ENCODE results near the gene BABAM2.

BABAM2 gene

GRCh38 chr2:28135324-28135723 is 244.8 kb downstream of the BABAM2 start:
- DNase-seq: no peak

GRCh38 chr2:28135799-28136198 is 245.3 kb downstream of the BABAM2 start:
- no peak for DNase-seq

- DNase-seq: no peak
Measured at GRCh38 chr2:28136556-28136955, 246.0 kb downstream of the BABAM2 start.

GRCh38 chr2:28137221-28137620 is 246.7 kb downstream of the BABAM2 start:
- no peak for DNase-seq

GRCh38 chr2:28142386-28142785 is 251.9 kb downstream of the BABAM2 start:
- DNase-seq: no peak

- DNase-seq: no peak
Measured at GRCh38 chr2:28148000-28148399, 257.5 kb downstream of the BABAM2 start.

- DNase-seq: no peak
Measured at GRCh38 chr2:28148566-28148965, 258.0 kb downstream of the BABAM2 start.

- DNase-seq: no peak
Measured at GRCh38 chr2:28150236-28150915, 259.8 kb downstream of the BABAM2 start.

GRCh38 chr2:28150994-28151393 is 260.5 kb downstream of the BABAM2 start:
- DNase-seq: no peak

GRCh38 chr2:28152585-28153280 is 262.2 kb downstream of the BABAM2 start:
- no peak for DNase-seq

- DNase-seq: no peak
Measured at GRCh38 chr2:28153851-28154250, 263.3 kb downstream of the BABAM2 start.

GRCh38 chr2:28155086-28155485 is 264.6 kb downstream of the BABAM2 start:
- DNase-seq: no peak

- DNase-seq: no peak
Measured at GRCh38 chr2:28155627-28156026, 265.1 kb downstream of the BABAM2 start.

GRCh38 chr2:28158791-28159190 is 268.3 kb downstream of the BABAM2 start:
- DNase-seq: no peak

GRCh38 chr2:28160986-28161425 is 270.5 kb downstream of the BABAM2 start:
- no peak for DNase-seq

GRCh38 chr2:28161466-28161865 is 270.9 kb downstream of the BABAM2 start:
- no peak for DNase-seq

- no peak for DNase-seq
Measured at GRCh38 chr2:28162564-28162963, 272.0 kb downstream of the BABAM2 start.

GRCh38 chr2:28163028-28163427 is 272.5 kb downstream of the BABAM2 start:
- DNase-seq: no peak

GRCh38 chr2:28163627-28164279 is 273.2 kb downstream of the BABAM2 start:
- DNase-seq: no peak

- no peak for DNase-seq
Measured at GRCh38 chr2:28164280-28164801, 273.8 kb downstream of the BABAM2 start.

- DNase-seq: no peak
Measured at GRCh38 chr2:28165087-28165635, 274.6 kb downstream of the BABAM2 start.

GRCh38 chr2:28166956-28167355 is 276.4 kb downstream of the BABAM2 start:
- DNase-seq: no peak

GRCh38 chr2:28168376-28168775 is 277.8 kb downstream of the BABAM2 start:
- no peak for DNase-seq

GRCh38 chr2:28169492-28169891 is 279.0 kb downstream of the BABAM2 start:
- no peak for DNase-seq
